ENCODE measurements around the gene SERINC1.

GRCh38 chr6:122399348-122400120 lies 72.1 kb downstream of the SERINC1 start, which contains the start of gene HSF2:
- TF ChIP-seq AFF4 (CRISPR knock-in tag; IDR thresholded peaks at IDR 0.05; ENCODE audit: borderline replicate concordance) (no peak), NR2C2 (CRISPR knock-in tag; IDR thresholded peaks at IDR 0.05) (no peak), CTCF (IDR thresholded peaks at IDR 0.05) (peak; percentile 28; the same call in 1 of the 2 replicates), ZMAT4 (CRISPR knock-in tag; IDR thresholded peaks at IDR 0.05) (no peak), IRF2 (CRISPR knock-in tag; IDR thresholded peaks at IDR 0.05; ENCODE audit: borderline replicate concordance, low read depth) (no peak), HMGXB4 (CRISPR knock-in tag; IDR thresholded peaks at IDR 0.05) (no peak; the same call in 1 of the 2 replicates), USF2 (CRISPR knock-in tag; IDR thresholded peaks at IDR 0.05) (peak; percentile 91), USF1 (CRISPR knock-in tag; IDR thresholded peaks at IDR 0.05) (peak; percentile 92), ATF2 (CRISPR knock-in tag; IDR thresholded peaks at IDR 0.05; ENCODE audit: borderline replicate concordance, low read depth) (no peak), STAT6 (CRISPR knock-in tag; conservative IDR thresholded peaks at IDR 0.05; ENCODE audit: low read depth) (no peak)

Data from WTC11 (cell line).